OCI-LY1 (cell line): ENCODE measurements around the gene CDC42EP4.

Experiments used
- H2AFZ ChIP-seq: fragments of 200-600 bp; sonication (generic), shearing (Covaris generic); 2 replicates; pipeline ENCODE4 v1.6.0; 2014; ENCODE audit warnings: antibody characterized with exemption, mild to moderate bottlenecking, low read length
- H3F3A ChIP-seq: fragments of 200-600 bp; sonication (generic), shearing (Covaris generic); 2 replicates; pipeline ENCODE4 v1.6.0; 2014; ENCODE audit warnings: mild to moderate bottlenecking, antibody characterized with exemption, low read length, moderate library complexity; ENCODE audit not compliant: insufficient read depth
- H3K27ac ChIP-seq: fragments of 200-600 bp; sonication (generic); 2 replicates; pipeline ENCODE4 v1.5.1; 2014; ENCODE audit warnings: low read length, mixed run types, mild to moderate bottlenecking, low read depth; ENCODE audit not compliant: poor library complexity, severe bottlenecking
- H3K27me3 ChIP-seq: fragments of 200-600 bp; sonication (generic); 2 replicates; pipeline ENCODE4 v1.6.0; 2014; ENCODE audit warnings: antibody characterized with exemption, mild to moderate bottlenecking, low read length, moderate library complexity; ENCODE audit not compliant: insufficient read depth
- H3K36me3 ChIP-seq: fragments of 200-600 bp; sonication (generic); 2 replicates; pipeline ENCODE4 v1.6.1; 2014; ENCODE audit warnings: mild to moderate bottlenecking, antibody characterized with exemption, low read length, moderate library complexity, mixed read lengths; ENCODE audit not compliant: insufficient read depth
- H3K4me1 ChIP-seq: fragments of 200-600 bp; sonication (generic); 2 replicates; pipeline ENCODE4 v1.5.1; 2014; ENCODE audit warnings: mild to moderate bottlenecking, low read length, moderate library complexity; ENCODE audit not compliant: insufficient read depth, severe bottlenecking
- H3K4me2 ChIP-seq: fragments of 200-600 bp; sonication (generic), shearing (Covaris generic); 2 replicates; pipeline ENCODE4 v1.6.1; 2014; ENCODE audit warnings: low read length
- H3K4me3 ChIP-seq: fragments of 200-600 bp; sonication (generic); 2 replicates; pipeline ENCODE4 v1.5.1; 2014; ENCODE audit warnings: low read length, low read depth, mild to moderate bottlenecking, mixed read lengths; ENCODE audit not compliant: poor library complexity, severe bottlenecking
- H3K79me2 ChIP-seq: fragments of 200-600 bp; shearing (Covaris generic); 2 replicates; pipeline ENCODE4 v1.6.1; 2016; ENCODE audit warnings: mixed run types, low read length, mixed read lengths; ENCODE audit not compliant: insufficient read depth
- H3K9ac ChIP-seq: fragments of 200-600 bp; sonication (generic), shearing (Covaris generic); 2 replicates; pipeline ENCODE4 v1.6.1; 2014; ENCODE audit warnings: mild to moderate bottlenecking, low read length, mixed read lengths
- H3K9me2 ChIP-seq: fragments of 200-600 bp; sonication (generic), shearing (Covaris generic); 2 replicates; pipeline ENCODE4 v1.6.1; 2014; ENCODE audit warnings: low read depth, mild to moderate bottlenecking, low read length, mixed read lengths
- H3K9me3 ChIP-seq: fragments of 200-600 bp; shearing (Covaris generic); 2 replicates; pipeline ENCODE4 v1.6.1; 2014; ENCODE audit warnings: low read length, mixed read lengths
- H4K20me1 ChIP-seq: fragments of 200-600 bp; sonication (generic), shearing (Covaris generic); 2 replicates; pipeline ENCODE4 v1.6.0; 2016; ENCODE audit warnings: mild to moderate bottlenecking, low read length; ENCODE audit not compliant: insufficient read depth
- CTCF ChIP-seq: fragments of 200-600 bp; sonication (generic), shearing (Covaris generic); IDR thresholded peaks from 2 replicates; pipeline ENCODE4 v1.5.1; 2017; ENCODE audit warnings: mild to moderate bottlenecking, antibody characterized with exemption, low read length, moderate library complexity, mixed read lengths
- EZH2 ChIP-seq: fragments of 200-600 bp; sonication (generic), shearing (Covaris generic); IDR thresholded peaks from 2 replicates; pipeline ENCODE4 v1.8.0; 2017; ENCODE audit warnings: borderline replicate concordance, mixed run types, mild to moderate bottlenecking, antibody characterized with exemption, low read length, moderate library complexity, mixed read lengths

Gene CDC42EP4

GRCh38 chr17:73352261-73352660 lies 40.5 kb upstream of the CDC42EP4 start:
- Histone ChIP-seq H2AFZ (no peak overlapping the region), H3K4me1 (no peaks in the 10 kb centered on the region), H3K9me2 (no peaks in the 10 kb centered on the region), H3K27ac (no peak overlapping the region), H3K27me3 (no peaks in the 10 kb centered on the region), H3K4me2 (no peak overlapping the region), H3F3A (no peaks in the 10 kb centered on the region), H4K20me1 (no peaks in the 10 kb centered on the region), H3K36me3 (no peaks in the 10 kb centered on the region), H3K9me3 (no peaks in the 10 kb centered on the region), H3K9ac (no peak overlapping the region), H3K79me2 (no peaks in the 10 kb centered on the region), H3K4me3 (no peak overlapping the region)
- TF ChIP-seq EZH2, result no peak

GRCh38 chr17:73351764-73352163 lies 40.0 kb upstream of the CDC42EP4 start:
- H3K9ac ChIP-seq, result no peak overlapping the region
- no peaks in the 10 kb centered on the region for H3K36me3 ChIP-seq
- no peaks in the 10 kb centered on the region for H3K4me1 ChIP-seq
- H3K27ac ChIP-seq, result no peak overlapping the region
- H3F3A ChIP-seq, result no peaks in the 10 kb centered on the region
- no peak overlapping the region for H3K4me3 ChIP-seq
- no peak for TF ChIP-seq CTCF
- no peak for TF ChIP-seq EZH2
- H3K79me2 ChIP-seq, result no peaks in the 10 kb centered on the region
- no peak overlapping the region for H3K4me2 ChIP-seq
- H2AFZ ChIP-seq, result no peak overlapping the region
- no peaks in the 10 kb centered on the region for H4K20me1 ChIP-seq
- no peaks in the 10 kb centered on the region for H3K9me3 ChIP-seq
- 0 out of 2 replicates have a peak, but pooled peaks cover 1% of the 10 kb centered on the region for H3K27me3 ChIP-seq
- no peaks in the 10 kb centered on the region for H3K9me2 ChIP-seq

- no peaks in the 10 kb centered on the region for H3K36me3 ChIP-seq
- 0 out of 2 replicates have a peak, but pooled peaks cover 7% of the 10 kb centered on the region for H3K27me3 ChIP-seq
- no peak overlapping the region for H3K4me2 ChIP-seq
- no peaks in the 10 kb centered on the region for H4K20me1 ChIP-seq
- no peaks in the 10 kb centered on the region for H3F3A ChIP-seq
- H3K9me2 ChIP-seq, result no peaks in the 10 kb centered on the region
- H2AFZ ChIP-seq, result no peak overlapping the region
- no peaks in the 10 kb centered on the region for H3K9me3 ChIP-seq
- no peaks in the 10 kb centered on the region for H3K79me2 ChIP-seq
- no peak overlapping the region for H3K27ac ChIP-seq
- H3K9ac ChIP-seq, result no peak overlapping the region
- H3K4me1 ChIP-seq, result no peaks in the 10 kb centered on the region
- H3K4me3 ChIP-seq, result no peak overlapping the region
- TF ChIP-seq EZH2 (no peak), CTCF (no peak)
Measured at GRCh38 chr17:73350864-73351263, 39.1 kb upstream of the CDC42EP4 start.

- no peak overlapping the region for H2AFZ ChIP-seq
- no peak overlapping the region for H3K27ac ChIP-seq
Measured at GRCh38 chr17:73349647-73350046, 37.8 kb upstream of the CDC42EP4 start.

More at GRCh38 chr17:73349647-73350046, 37.8 kb upstream of the CDC42EP4 start:
- Histone ChIP-seq H3K9me3 (no peaks in the 10 kb centered on the region), H3F3A (no peaks in the 10 kb centered on the region), H3K4me3 (no peak overlapping the region), H3K27me3 (0 out of 2 replicates have a peak, but pooled peaks cover 7% of the 10 kb centered on the region), H3K36me3 (no peaks in the 10 kb centered on the region), H3K9me2 (no peaks in the 10 kb centered on the region), H3K9ac (no peak overlapping the region), H3K79me2 (no peaks in the 10 kb centered on the region), H4K20me1 (no peaks in the 10 kb centered on the region), H3K4me2 (no peak overlapping the region), H3K4me1 (no peaks in the 10 kb centered on the region)
- no peak for TF ChIP-seq CTCF
- TF ChIP-seq EZH2, result no peak
